Measurements from ENCODE around the gene CACNB3. TPM values are rescaled to one million over a fixed set of nuclear protein-coding genes. Genes with fewer than 3 reads are reported as not detected.
"Not testable (repeated sequence)": the region's sequence is repeated elsewhere in the genome, so short reads cannot be mapped to it uniquely, and the experiment has no call there.

Gene CACNB3
- total and polyA plus RNA-seq, 2 donors (not counting 1 experiment from before 2014, with no cell fraction given): 28.4 to 46.2 TPM

DNA sequence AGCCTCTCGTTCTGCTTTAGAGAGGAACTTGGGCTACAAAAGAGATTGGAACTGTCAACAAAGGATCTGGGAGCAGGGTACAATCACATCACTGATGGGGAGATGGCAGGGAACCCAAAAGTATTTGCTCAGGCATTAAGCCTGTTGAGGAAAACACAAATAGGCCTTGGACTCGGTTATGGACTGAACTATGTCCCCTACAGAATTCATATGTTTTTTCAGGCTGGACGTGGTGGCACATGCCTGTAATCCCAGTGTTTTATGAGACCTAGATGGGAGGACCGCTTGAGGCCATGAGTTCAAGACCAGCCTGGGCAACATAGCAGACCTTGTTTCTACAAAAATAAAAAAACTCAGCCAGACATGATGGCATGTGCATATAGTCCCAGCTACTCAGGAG is 19.8 kb downstream of the CACNB3 start:
- Histone ChIP-seq H3K9me3 (ENCODE audit: control insufficient read depth, insufficient read depth, low read depth, low read length) (no peaks in the 10 kb centered on the region), H3K79me2 (ENCODE audit: control insufficient read depth, insufficient read depth, low read length) (no peaks in the 10 kb centered on the region), H3K4me1 (ENCODE audit: control insufficient read depth, extremely low read depth, insufficient read depth, low read length) (no peaks in the 10 kb centered on the region), H3K27me3 (ENCODE audit: control insufficient read depth, insufficient read depth, low read length) (no peaks in the 10 kb centered on the region), H3K27ac (ENCODE audit: insufficient read depth, low read length) (no peak overlapping the region), H3K4me2 (ENCODE audit: extremely low read depth, insufficient read depth, low read length) (no peak overlapping the region), H3K4me3 (replicated peaks in 1 of 4; ENCODE audit: control extremely low read depth in 1 of 4, insufficient read depth in 1 of 4, low read depth in 3 of 4, low read length in 4 of 4) (no peak overlapping the region), H4K20me1 (ENCODE audit: control insufficient read depth, extremely low read depth, insufficient read depth, low read length) (no peaks in the 10 kb centered on the region), H2AFZ (ENCODE audit: low read length) (no peak overlapping the region), H3K36me3 (ENCODE audit: control insufficient read depth, insufficient read depth, low read length) (peaks cover 19% of the 10 kb centered on the region), H3K9ac (ENCODE audit: insufficient read depth, low read length) (no peak overlapping the region)
- TF ChIP-seq EZH2 (IDR thresholded peaks at IDR 0.05; ENCODE audit: low read length, missing control alignments): no peak
- TF ChIP-seq, protein P1, sequence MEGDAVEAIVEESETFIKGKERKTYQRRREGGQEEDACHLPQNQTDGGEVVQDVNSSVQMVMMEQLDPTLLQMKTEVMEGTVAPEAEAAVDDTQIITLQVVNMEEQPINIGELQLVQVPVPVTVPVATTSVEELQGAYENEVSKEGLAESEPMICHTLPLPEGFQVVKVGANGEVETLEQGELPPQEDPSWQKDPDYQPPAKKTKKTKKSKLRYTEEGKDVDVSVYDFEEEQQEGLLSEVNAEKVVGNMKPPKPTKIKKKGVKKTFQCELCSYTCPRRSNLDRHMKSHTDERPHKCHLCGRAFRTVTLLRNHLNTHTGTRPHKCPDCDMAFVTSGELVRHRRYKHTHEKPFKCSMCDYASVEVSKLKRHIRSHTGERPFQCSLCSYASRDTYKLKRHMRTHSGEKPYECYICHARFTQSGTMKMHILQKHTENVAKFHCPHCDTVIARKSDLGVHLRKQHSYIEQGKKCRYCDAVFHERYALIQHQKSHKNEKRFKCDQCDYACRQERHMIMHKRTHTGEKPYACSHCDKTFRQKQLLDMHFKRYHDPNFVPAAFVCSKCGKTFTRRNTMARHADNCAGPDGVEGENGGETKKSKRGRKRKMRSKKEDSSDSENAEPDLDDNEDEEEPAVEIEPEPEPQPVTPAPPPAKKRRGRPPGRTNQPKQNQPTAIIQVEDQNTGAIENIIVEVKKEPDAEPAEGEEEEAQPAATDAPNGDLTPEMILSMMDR (conservative IDR thresholded peaks at IDR 0.05 in 1 of 2, IDR thresholded peaks at IDR 0.05 in 1 of 2; ENCODE audit: low read depth in 1 of 2, low read length in 2 of 2): no peak
- DNase-seq (ENCODE audit: low read depth in 2 of 2): no peak

DNA sequence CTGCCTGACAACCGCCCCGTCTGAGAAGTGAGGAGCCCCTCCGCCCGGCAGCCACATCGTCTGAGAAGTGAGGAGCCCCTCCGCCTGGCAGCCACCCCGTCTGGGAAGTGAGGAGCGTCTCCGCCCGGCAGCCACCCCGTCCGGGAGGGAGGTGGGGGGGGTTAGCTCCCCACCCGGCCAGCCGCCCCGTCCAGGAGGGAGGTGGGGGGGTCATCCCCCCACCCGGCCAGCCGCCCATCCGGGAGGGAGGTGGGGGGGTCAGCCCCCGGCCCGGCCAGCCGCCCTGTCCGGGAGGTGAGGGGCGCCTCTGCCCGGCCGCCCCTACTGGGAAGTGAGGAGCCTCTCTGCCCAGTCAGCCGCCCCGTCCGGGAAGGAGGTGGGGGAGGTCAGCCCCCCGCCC is 23.7 kb downstream of the CACNB3 start:
- H2AFZ ChIP-seq (ENCODE audit: low read length); H3K79me2 ChIP-seq (ENCODE audit: control insufficient read depth, insufficient read depth, low read length); H3K9me3 ChIP-seq (ENCODE audit: control insufficient read depth, insufficient read depth, low read depth, low read length); H3K9ac ChIP-seq (ENCODE audit: insufficient read depth, low read length); H4K20me1 ChIP-seq (ENCODE audit: control insufficient read depth, extremely low read depth, insufficient read depth, low read length); H3K27me3 ChIP-seq (ENCODE audit: control insufficient read depth, insufficient read depth, low read length); H3K27ac ChIP-seq (ENCODE audit: insufficient read depth, low read length); H3K4me2 ChIP-seq (ENCODE audit: extremely low read depth, insufficient read depth, low read length); H3K4me3 ChIP-seq (replicated peaks in 1 of 4; ENCODE audit: control extremely low read depth in 1 of 4, insufficient read depth in 1 of 4, low read depth in 3 of 4, low read length in 4 of 4); H3K4me1 ChIP-seq (ENCODE audit: control insufficient read depth, extremely low read depth, insufficient read depth, low read length); DNase-seq (ENCODE audit: low read depth in 2 of 2): not testable (repeated sequence)
- peaks cover 11% of the 10 kb centered on the region for H3K36me3 ChIP-seq (ENCODE audit: control insufficient read depth, insufficient read depth, low read length)

- peak within 1 kb of the TSS; percentile 61 to 98 (median 85) for H3K4me3 ChIP-seq (replicated peaks in 1 of 4; ENCODE audit: control extremely low read depth in 1 of 4, insufficient read depth in 1 of 4, low read depth in 3 of 4, low read length in 4 of 4)
- peaks cover 34% of the 10 kb centered on the region for H3K79me2 ChIP-seq (ENCODE audit: control insufficient read depth, insufficient read depth, low read length)
- H3K4me1 ChIP-seq (ENCODE audit: control insufficient read depth, extremely low read depth, insufficient read depth, low read length): peaks cover 7% of the 10 kb centered on the region
- peak within 1 kb of the TSS; percentile 87 for H3K9ac ChIP-seq (ENCODE audit: insufficient read depth, low read length)
- H3K27me3 ChIP-seq (ENCODE audit: control insufficient read depth, insufficient read depth, low read length): peaks cover 6% of the 10 kb centered on the region
- H4K20me1 ChIP-seq (ENCODE audit: control insufficient read depth, extremely low read depth, insufficient read depth, low read length): no peaks in the 10 kb centered on the region
- TF ChIP-seq, protein P1 (conservative IDR thresholded peaks at IDR 0.05 in 1 of 2, IDR thresholded peaks at IDR 0.05 in 1 of 2; ENCODE audit: low read depth in 1 of 2, low read length in 2 of 2): no peak
- TF ChIP-seq EZH2 (IDR thresholded peaks at IDR 0.05; ENCODE audit: low read length, missing control alignments): no peak
- H2AFZ ChIP-seq (ENCODE audit: low read length): peak within 1 kb of the TSS; percentile 83
- no peaks in the 10 kb centered on the region for H3K9me3 ChIP-seq (ENCODE audit: control insufficient read depth, insufficient read depth, low read depth, low read length)
- H3K4me2 ChIP-seq (ENCODE audit: extremely low read depth, insufficient read depth, low read length): peak within 1 kb of the TSS; percentile 95
- DNase-seq (ENCODE audit: low read depth in 2 of 2): peak; percentile 97 to 98
- no peaks in the 10 kb centered on the region for H3K36me3 ChIP-seq (ENCODE audit: control insufficient read depth, insufficient read depth, low read length)
- peak within 1 kb of the TSS; percentile 88 for H3K27ac ChIP-seq (ENCODE audit: insufficient read depth, low read length)
Measured at GRCh38 chr12:48851883-48852733, 33.8 kb downstream of the CACNB3 start, which contains the start of gene DDX23. Gene DDX23, minus strand, starts transcription at chr12:48852163. Its CDS starts 6,381 bp downstream, at chr12:48845782.

Measured in fibroblast of lung (primary cell).